ENCODE measurements around the gene EEF2KMT. TPM values are rescaled to one million over a fixed set of nuclear protein-coding genes. Genes with fewer than 3 reads are reported as not detected.

EEF2KMT gene
- total RNA-seq, 1 experiment from 2014 or later: 13.9 TPM

- CTCF ChIA-PET: no interaction called here
- intact Hi-C loops (cut with micrococcal nuclease; ENCODE audit: unreplicated experiment): no loop called here
- no TSS peak for BruUV-seq (replicated peaks)
Observed at GRCh38 chr16:5064915-5065314, 32.7 kb downstream of the EEF2KMT start.

DNA sequence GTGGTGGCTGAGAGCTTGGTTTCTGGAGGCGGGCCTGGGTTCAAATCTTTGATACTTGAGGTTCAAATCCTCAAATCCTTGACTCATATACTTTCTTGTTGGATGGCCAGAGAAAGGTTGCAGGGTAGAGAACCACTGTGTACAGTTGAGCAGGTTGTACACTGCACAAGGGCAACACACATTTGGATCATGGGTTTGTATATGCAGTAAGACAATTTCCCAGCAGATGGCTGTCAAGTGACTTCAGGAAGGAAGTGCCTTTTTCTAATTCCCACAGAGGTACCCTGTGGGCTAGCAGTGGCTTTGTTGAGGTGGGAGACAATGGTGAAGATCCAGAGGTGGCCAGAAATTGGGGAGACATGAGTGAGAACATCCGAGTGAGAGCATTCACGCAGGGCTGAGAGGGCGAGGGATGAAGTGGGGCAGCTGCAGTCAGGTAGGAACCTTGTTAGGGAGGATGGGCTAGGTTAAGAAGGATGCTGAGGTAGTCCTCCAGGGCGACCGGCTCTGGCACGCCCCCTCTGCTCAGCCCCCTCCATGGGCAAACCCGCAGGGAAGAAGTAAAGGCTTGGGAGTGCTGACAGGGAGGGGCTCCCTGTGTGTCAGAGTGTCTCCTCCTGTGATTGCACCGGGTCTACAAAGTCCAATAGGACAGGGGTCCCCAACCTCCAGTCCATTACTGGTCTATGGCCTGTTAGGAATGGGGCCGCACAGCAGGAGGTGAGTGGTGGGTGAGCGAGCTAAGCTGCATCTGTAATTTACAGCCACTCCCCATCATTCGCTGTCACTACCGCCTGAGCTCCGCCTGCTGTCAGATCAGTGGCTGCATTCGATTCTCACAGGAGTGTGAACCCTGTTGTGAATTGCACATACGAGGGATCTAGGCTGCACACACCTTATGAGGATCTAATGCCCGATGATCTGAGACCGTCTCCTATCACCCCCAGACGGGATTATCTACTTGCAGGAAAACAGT is 34.5 kb downstream of the EEF2KMT start:
- H3K4me1 Mint-ChIP-seq (ENCODE audit: low read depth, unreplicated experiment): no peaks in the 10 kb centered on the region
- Histone ChIP-seq H3K4me1 (no peaks in the 10 kb centered on the region), H3K9me3 (no peaks in the 10 kb centered on the region), H3K36me3 (ENCODE audit: control insufficient read depth, insufficient read depth, low read length) (no peaks in the 10 kb centered on the region), H3K4me3 (ENCODE audit: low read depth, low read length) (no peak overlapping the region), H3K27me3 (replicated peaks; ENCODE audit: control insufficient read depth, insufficient read depth, low read length) (no peaks in the 10 kb centered on the region)
- no peaks in the 10 kb centered on the region for H3K9me3 Mint-ChIP-seq (ENCODE audit: unreplicated experiment)
- intact Hi-C loops (cut with micrococcal nuclease; ENCODE audit: unreplicated experiment): no loop called here
- H3K27me3 Mint-ChIP-seq (ENCODE audit: insufficient read depth, unreplicated experiment): peaks cover 7% of the 10 kb centered on the region
- ChIA-PET POLR2A (no interaction called here), CTCF (no interaction called here)
- H3K4me3 Mint-ChIP-seq (ENCODE audit: unreplicated experiment): no peak overlapping the region
- DNase-seq: no peak
- peak in 1 of 2 experiments; percentile 14 for TF ChIP-seq CTCF (IDR thresholded peaks at IDR 0.05; ENCODE audit: insufficient read depth in 1 of 2, low read depth in 1 of 2, low read length in 1 of 2, severe bottlenecking in 1 of 2, unreplicated experiment in 1 of 2)
- BruUV-seq (replicated peaks): no TSS peak
- H3K36me3 Mint-ChIP-seq (ENCODE audit: insufficient read depth, unreplicated experiment): no peaks in the 10 kb centered on the region
- no peak overlapping the region for H3K27ac Mint-ChIP-seq (ENCODE audit: unreplicated experiment)

More at GRCh38 chr16:5064915-5065314, 32.7 kb downstream of the EEF2KMT start:
- Mint-ChIP-seq H3K27me3 (ENCODE audit: insufficient read depth, unreplicated experiment) (peaks cover 7% of the 10 kb centered on the region), H3K27ac (ENCODE audit: unreplicated experiment) (no peak overlapping the region), H3K36me3 (ENCODE audit: insufficient read depth, unreplicated experiment) (no peaks in the 10 kb centered on the region), H3K9me3 (ENCODE audit: unreplicated experiment) (no peaks in the 10 kb centered on the region), H3K4me1 (ENCODE audit: low read depth, unreplicated experiment) (no peaks in the 10 kb centered on the region), H3K4me3 (ENCODE audit: unreplicated experiment) (no peak overlapping the region)
- H3K36me3 ChIP-seq (ENCODE audit: control insufficient read depth, insufficient read depth, low read length): no peaks in the 10 kb centered on the region
- H3K27me3 ChIP-seq (replicated peaks; ENCODE audit: control insufficient read depth, insufficient read depth, low read length): no peaks in the 10 kb centered on the region
- no peak for TF ChIP-seq CTCF (IDR thresholded peaks at IDR 0.05; ENCODE audit: insufficient read depth in 1 of 2, low read depth in 1 of 2, low read length in 1 of 2, severe bottlenecking in 1 of 2, unreplicated experiment in 1 of 2)
- no peak for DNase-seq
- H3K4me1 ChIP-seq: no peaks in the 10 kb centered on the region
- H3K4me3 ChIP-seq (ENCODE audit: low read depth, low read length): no peak overlapping the region
- POLR2A ChIA-PET: no interaction called here
- no peaks in the 10 kb centered on the region for H3K9me3 ChIP-seq

GRCh38 chr16:5062051-5062450 is 35.5 kb downstream of the EEF2KMT start:
- H3K4me1 ChIP-seq: no peaks in the 10 kb centered on the region
- no peaks in the 10 kb centered on the region for H3K27me3 ChIP-seq (replicated peaks; ENCODE audit: control insufficient read depth, insufficient read depth, low read length)
- ChIA-PET CTCF (interaction anchor here (0.7 kb wide), 1 partner anchor 69 kb away, joined by 4 read pairs; no protein-coding TSS in a partner anchor), POLR2A (no interaction called here)
- no peak for DNase-seq
- H3K36me3 ChIP-seq (ENCODE audit: control insufficient read depth, insufficient read depth, low read length): no peaks in the 10 kb centered on the region
- no peaks in the 10 kb centered on the region for H3K4me1 Mint-ChIP-seq (ENCODE audit: low read depth, unreplicated experiment)
- H3K27ac Mint-ChIP-seq (ENCODE audit: unreplicated experiment): no peak overlapping the region
- H3K27me3 Mint-ChIP-seq (ENCODE audit: insufficient read depth, unreplicated experiment): peaks cover 5% of the 10 kb centered on the region
- no TSS peak for BruUV-seq (replicated peaks)
- no peak overlapping the region for H3K4me3 ChIP-seq (ENCODE audit: low read depth, low read length)
- no peaks in the 10 kb centered on the region for H3K36me3 Mint-ChIP-seq (ENCODE audit: insufficient read depth, unreplicated experiment)
- intact Hi-C loops (cut with micrococcal nuclease; ENCODE audit: unreplicated experiment): no loop called here
- no peaks in the 10 kb centered on the region for H3K9me3 Mint-ChIP-seq (ENCODE audit: unreplicated experiment)
- TF ChIP-seq CTCF (IDR thresholded peaks at IDR 0.05; ENCODE audit: insufficient read depth in 1 of 2, low read depth in 1 of 2, low read length in 1 of 2, severe bottlenecking in 1 of 2, unreplicated experiment in 1 of 2): no peak
- H3K9me3 ChIP-seq: no peaks in the 10 kb centered on the region
- no peak overlapping the region for H3K4me3 Mint-ChIP-seq (ENCODE audit: unreplicated experiment)
